Activated CD8-positive, alpha-beta memory T cell treated with anti-CD3 and anti-CD28 coated beads for 4 hours (primary cell): ENCODE data around the gene TRUB2.
"Not testable (repeated sequence)": the region's sequence is repeated elsewhere in the genome, so short reads cannot be mapped to it uniquely, and the experiment has no call there.

Source experiments
- DNase-seq, 2 donors: peaks; one replicate each; pipeline ENCODE4 v3.0.0-alpha.2; 2020; ENCODE audit warnings: low read depth in 2 of 2

Gene TRUB2

GRCh38 chr9:128340691-128341434 lies 18.6 kb upstream of the TRUB2 start:
- DNase-seq = no peak

DNA sequence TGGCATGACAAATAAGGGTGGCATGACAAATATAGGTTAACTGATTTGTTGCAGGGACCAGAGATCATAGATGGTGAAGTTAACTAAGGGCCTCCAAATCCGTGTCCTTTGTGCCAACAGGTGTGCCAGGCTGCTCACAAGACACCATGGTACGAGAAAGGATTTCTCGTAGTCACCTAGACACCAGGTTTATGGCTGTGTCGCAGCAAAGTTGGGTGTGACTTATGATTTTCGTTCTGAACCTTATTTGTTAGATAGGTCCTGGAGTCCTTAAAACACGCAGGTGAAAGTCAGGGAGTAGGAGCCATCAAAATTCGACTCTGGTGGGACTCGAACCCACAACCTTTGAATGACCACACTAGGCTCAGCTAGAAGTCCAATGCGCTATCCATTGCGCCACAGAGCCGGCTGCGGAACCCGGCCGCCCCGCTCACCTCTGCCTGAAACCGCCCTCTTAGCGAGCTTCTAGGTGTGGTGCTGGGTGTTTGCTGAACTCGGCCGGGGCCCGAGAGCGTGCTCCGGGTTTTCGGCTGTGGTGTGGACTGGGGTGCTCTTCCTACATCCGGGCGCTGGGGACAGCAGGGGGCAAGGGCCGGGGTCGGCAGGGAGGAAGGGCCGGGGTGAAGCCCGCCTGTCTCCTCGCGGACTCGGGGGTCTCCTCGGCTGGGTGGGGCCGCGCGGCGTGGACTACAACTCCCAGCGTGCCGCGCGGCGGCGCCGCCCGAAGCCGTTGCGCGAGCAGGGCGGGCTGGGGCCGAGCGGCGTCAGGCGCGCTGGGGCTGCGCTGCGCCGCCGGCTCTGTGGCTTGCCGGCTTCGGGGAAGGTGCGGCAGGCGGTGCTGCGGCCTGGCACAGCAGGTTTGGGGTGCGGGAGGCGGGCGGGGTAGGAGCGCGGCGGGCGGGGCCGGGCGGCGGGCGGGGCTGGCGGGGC lies 17.8 kb upstream of the TRUB2 start, which contains the start of gene SLC27A4:
Gene SLC27A4, plus strand, starts transcription at position 767 of the 930 bp plus-strand sequence. CDS start 2,606 bp downstream, outside the sequence.
- peak; percentile 51 to 54 for DNase-seq

- not testable (repeated sequence) for DNase-seq
Measured at GRCh38 chr9:128338852-128339614, 16.8 kb upstream of the TRUB2 start.

GRCh38 chr9:128337936-128338335 lies 15.7 kb upstream of the TRUB2 start:
- no peak for DNase-seq

GRCh38 chr9:128335914-128336313 lies 13.7 kb upstream of the TRUB2 start:
- DNase-seq = no peak

DNA sequence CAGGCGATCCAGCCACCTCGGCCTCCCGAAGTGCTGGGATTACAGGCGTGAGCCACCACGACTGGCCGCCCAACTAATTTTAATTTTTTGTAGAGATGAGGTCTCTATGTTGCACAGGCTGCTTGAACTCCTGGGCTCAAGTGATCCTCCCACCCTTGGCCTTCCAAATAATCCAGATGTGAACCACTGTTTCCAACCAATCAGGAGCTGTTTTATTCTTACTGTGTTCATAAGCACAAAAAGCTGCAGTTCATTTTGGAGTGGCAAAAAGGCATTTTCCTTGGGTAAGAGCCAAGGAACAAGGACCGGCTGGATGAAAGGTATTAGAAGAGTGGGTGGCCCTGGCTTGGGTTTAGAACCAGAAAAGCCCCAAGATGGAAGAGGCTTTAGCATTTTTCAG lies 12.9 kb upstream of the TRUB2 start:
- DNase-seq = no peak

DNA sequence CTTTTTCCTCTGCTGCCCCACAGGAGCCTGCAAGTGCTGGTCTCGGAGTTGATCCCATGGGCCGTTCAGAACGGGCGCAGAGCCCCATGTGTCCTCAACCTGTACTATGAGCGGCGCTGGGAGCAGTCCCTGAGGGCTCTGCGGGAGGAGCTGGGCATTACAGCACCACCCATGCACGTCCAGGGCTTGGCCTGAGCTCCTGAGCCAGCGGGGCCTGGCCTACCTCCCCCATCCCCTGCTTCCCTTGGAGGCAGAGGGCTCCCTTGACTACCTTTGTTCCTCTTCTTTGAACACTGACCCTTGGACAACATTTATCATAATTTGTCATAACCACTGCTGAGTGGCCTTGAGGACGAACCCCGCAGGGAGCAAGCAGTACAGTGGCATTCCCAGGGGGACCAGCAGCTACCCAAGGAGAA lies 11.2 kb upstream of the TRUB2 start:
- DNase-seq = no peak

DNA sequence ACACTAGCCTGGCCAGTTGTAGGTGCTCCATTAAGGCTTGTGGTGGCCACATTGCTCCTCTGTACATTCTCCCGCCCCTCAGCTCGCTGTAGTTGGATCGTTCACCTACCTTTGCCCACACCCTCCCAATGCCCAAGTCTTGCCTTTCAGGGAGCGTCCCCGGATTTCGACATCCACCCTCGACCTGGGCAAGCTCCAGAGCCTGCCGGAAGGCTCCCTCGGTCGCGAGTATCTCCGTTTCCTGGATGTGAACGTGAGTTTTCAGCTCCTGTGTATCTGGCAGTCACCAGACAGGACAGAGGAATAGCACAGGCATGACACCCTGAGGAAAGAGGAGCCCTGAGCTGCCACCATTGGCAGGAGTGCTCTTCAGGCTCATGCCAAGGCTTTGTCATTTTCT lies 3.4 kb upstream of the TRUB2 start:
- DNase-seq = no peak

GRCh38 chr9:128324401-128324800 lies 2.2 kb upstream of the TRUB2 start:
- DNase-seq = no peak

DNA sequence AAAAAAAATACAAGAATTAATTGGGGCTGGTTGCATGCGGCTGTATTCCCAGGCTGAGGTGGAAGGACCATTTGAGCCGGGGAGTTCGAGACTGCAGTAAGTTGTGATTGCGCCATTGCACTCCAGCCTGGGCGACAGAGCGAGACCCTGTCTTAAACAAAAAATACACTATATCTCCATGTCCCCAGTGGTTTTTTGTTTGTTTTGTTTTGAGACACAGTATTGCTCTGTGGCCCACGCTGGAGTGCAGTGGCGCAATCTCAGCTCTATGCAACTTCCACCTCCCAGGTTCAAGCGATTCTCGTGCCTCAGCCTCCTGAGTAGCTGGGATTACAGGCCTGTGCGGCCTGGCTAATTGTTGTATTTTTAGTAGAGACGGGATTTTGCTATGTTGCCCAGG lies 1.5 kb upstream of the TRUB2 start:
- DNase-seq = no peak

- DNase-seq = no peak
Measured at GRCh38 chr9:128323212-128323730, 1.0 kb upstream of the TRUB2 start.

DNA sequence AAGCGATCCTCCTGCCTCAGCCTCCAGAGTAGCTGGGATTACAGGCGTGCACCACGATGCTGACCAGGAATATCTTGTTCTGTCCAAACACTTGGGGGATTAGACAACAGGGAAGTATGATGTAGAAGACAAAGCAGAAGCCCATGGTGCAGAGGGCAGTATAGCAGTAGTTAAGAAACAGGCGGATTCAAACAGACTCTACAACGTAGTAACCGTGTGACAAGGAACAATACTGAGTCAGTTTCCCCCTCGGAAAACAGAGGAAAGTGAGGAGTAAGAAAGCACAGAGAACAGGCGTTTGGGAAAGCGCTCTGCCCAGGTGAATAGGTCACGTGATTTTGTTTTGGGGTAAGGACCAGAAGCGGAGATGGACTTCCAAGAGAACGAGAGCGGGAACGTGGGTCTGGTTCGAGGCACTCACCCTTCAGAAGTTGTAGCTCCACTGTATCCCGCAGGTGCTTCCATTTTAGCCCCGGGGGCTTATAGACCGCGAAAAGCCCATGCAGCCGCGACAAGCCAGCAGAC lies 306 bp downstream of the TRUB2 start:
- no peak for DNase-seq

- DNase-seq = no peak
Measured at GRCh38 chr9:128321343-128321742, 904 bp downstream of the TRUB2 start.

DNA sequence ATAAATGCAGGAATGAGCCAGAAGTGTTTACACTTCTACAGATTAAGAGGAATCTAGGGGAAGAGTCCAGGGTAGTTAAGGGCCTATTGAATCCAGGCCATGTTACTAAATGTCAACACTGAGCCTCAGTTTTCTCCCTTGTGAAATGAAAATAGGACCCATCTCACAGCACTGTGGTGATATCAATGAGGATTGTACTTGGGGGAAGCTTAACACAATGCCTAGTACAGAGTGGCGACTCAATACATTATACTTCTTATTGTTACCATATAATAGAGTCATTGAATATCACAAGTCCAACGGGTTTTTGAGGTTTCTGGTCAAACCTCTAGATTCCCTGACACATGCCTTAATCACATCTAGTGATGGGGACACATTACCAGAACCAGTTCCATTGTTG lies 4.6 kb downstream of the TRUB2 start:
- no peak for DNase-seq

GRCh38 chr9:128316421-128316820 lies 5.8 kb downstream of the TRUB2 start:
- no peak for DNase-seq

- DNase-seq = no peak
Measured at GRCh38 chr9:128314697-128315096, 7.5 kb downstream of the TRUB2 start.

DNA sequence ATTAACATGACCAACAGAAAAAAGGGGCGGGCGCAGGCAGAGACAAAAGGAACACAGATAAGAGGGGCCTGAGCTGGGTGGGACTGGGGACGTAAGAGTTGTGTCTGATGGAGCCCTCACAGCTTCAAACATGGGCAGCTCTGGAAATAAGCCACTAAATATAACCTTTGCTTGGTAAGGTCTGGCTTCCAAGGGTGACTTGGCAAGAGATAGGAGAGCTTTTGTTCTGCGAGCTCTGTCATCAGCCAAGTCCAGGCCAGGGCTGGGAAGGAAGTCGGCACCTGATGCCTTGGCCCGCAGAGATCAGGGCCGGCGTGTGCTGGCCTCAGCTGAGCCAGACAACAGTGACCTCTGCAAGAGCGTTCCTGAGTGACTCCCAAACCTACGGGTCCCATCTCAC lies 11.8 kb downstream of the TRUB2 start:
- DNase-seq = no peak

- DNase-seq = no peak
Measured at GRCh38 chr9:128309551-128309950, 12.7 kb downstream of the TRUB2 start.

DNA sequence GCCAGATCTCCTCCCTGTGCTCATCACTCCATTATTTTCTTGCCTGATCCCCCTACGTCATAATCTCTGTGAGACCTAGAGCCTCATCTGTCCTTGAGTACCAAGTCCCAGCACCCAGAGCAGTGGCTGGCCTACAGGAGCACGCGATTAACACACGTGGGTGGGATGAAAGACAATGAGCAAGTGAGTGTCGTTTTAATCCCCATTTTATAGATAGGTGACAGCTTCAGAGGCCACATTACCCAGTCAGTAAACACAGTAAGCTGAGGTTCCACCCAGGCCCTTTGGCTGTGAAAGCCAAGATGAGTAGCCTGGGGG lies 17.3 kb downstream of the TRUB2 start:
- no peak for DNase-seq

GRCh38 chr9:128304136-128304970 lies 17.9 kb downstream of the TRUB2 start:
- no peak for DNase-seq
